GM12873 (cell line): ENCODE data around the gene NFIA.

Experiments used
- CTCF ChIP-seq: IDR thresholded peaks from 2 replicates; pipeline ENCODE4 v1.5.1; 2012; ENCODE audit warnings: low read depth, mild to moderate bottlenecking, moderate library complexity, low read length, control low read depth; ENCODE audit not compliant: insufficient read depth; ENCODE audit errors: missing control alignments

The NFIA gene

GRCh38 chr1:61174060-61174795 is 91.9 kb downstream of the NFIA start:
- TF ChIP-seq CTCF = no peak

GRCh38 chr1:61175976-61176375 is 93.6 kb downstream of the NFIA start:
- TF ChIP-seq CTCF = no peak

- no peak for TF ChIP-seq CTCF
Measured at GRCh38 chr1:61181067-61182038, 99.0 kb downstream of the NFIA start.

GRCh38 chr1:61182049-61182448 is 99.7 kb downstream of the NFIA start:
- no peak for TF ChIP-seq CTCF

- no peak for TF ChIP-seq CTCF
Measured at GRCh38 chr1:61182480-61182879, 100.1 kb downstream of the NFIA start.

- TF ChIP-seq CTCF = no peak
Measured at GRCh38 chr1:61183471-61184039, 101.2 kb downstream of the NFIA start.
